ENCODE results near the gene CASP2. TPM values are rescaled to one million over a fixed set of nuclear protein-coding genes. Genes with fewer than 3 reads are reported as not detected.
"Not testable (repeated sequence)": the region's sequence is repeated elsewhere in the genome, so short reads cannot be mapped to it uniquely, and the experiment has no call there.

The CASP2 gene
- total RNA-seq, 3 donors from 2014 or later = 11.7 to 24.9 (median 22.8) TPM

- H3K4me3 ChIP-seq = peak within 1 kb of the TSS; percentile 70 to 87 (median 83)
- peak within 1 kb of the TSS; percentile 81 to 92 for H3K27ac ChIP-seq
- no peaks in the 10 kb centered on the region for H3K36me3 ChIP-seq
- H3K4me1 ChIP-seq = peaks cover 0 to 9% of the 10 kb centered on the region in 2 donors
- peak; percentile 65 to 84 for DNase-seq (ENCODE audit: low spot score in 2 of 2)
- H3K9me3 ChIP-seq = no peaks in the 10 kb centered on the region
- intact Hi-C loops (cut with DNase I; ENCODE audit: low total_unique reads) = no loop called here
- no peaks in the 10 kb centered on the region for H3K27me3 ChIP-seq
- TF ChIP-seq CTCF (IDR thresholded peaks at IDR 0.05) (peak in 1 of 3 donors; percentile 6), POLR2AphosphoS5 (IDR thresholded peaks at IDR 0.05) (peak; percentile 54 to 80 (median 58)), POLR2A (IDR thresholded peaks at IDR 0.05) (peak; percentile 68)
These were observed 24.6 kb upstream of the CASP2 start, which contains the start of gene GSTK1 for GRCh38 chr7:143263266-143264195. Gene GSTK1 (plus strand): TSS chr7:143263441. CDS start chr7:143263514, 73 bp downstream.

- H3K4me1 ChIP-seq; H3K27me3 ChIP-seq; H3K9me3 ChIP-seq; H3K36me3 ChIP-seq; DNase-seq (ENCODE audit: low spot score in 2 of 2); intact Hi-C loops (cut with DNase I; ENCODE audit: low total_unique reads): not testable (repeated sequence)
- peak overlapping the region; percentile 70 to 87 (median 83) for H3K4me3 ChIP-seq
- H3K27ac ChIP-seq = peak overlapping the region; percentile 81 to 92
These were observed 24.0 kb upstream of the CASP2 start for GRCh38 chr7:143264196-143264568.

DNA sequence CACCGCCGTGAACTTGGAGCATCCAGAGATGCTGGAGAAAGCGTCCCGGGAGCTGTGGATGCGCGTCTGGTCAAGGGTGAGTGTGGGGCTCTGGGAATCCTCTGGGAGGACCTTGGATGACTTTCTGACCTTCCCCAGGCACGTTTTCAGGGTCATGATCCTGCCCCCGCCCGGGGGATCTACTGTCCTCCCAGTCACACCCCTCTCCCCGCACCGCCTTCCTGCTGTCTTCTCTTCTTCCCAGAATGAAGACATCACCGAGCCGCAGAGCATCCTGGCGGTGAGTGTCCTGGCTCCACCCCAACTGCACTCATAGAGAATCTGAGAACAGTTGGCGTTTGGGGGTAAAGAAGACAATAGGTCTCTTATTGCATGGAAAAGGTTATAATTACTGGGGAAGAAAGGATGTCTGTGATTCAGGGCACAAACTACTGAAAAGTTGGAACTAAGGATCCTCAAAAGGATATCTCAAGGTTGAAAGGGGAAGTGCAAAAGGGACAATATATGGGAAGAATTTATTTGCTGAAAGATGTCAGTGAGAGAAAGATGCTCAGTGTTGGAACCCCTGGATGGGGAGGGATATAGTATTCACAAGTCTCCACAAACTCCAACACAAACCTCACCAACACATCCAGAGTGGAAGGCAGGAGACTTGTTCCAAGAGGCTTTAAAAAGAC is 23.0 kb upstream of the CASP2 start:
- no peaks in the 10 kb centered on the region for H3K27me3 ChIP-seq
- TF ChIP-seq POLR2A (IDR thresholded peaks at IDR 0.05) (no peak), CTCF (IDR thresholded peaks at IDR 0.05) (no peak), POLR2AphosphoS5 (IDR thresholded peaks at IDR 0.05) (no peak)
- H3K27ac ChIP-seq = peak overlapping the region; percentile 81 to 92
- DNase-seq (ENCODE audit: low spot score in 2 of 2) = no peak
- H3K4me1 ChIP-seq = peaks cover 0 to 9% of the 10 kb centered on the region in 2 donors
- no peaks in the 10 kb centered on the region for H3K36me3 ChIP-seq
- no peaks in the 10 kb centered on the region for H3K9me3 ChIP-seq
- intact Hi-C loops (cut with DNase I; ENCODE audit: low total_unique reads) = no loop called here
- H3K4me3 ChIP-seq = peak overlapping the region in 1 of 3 donors; percentile 83

- Histone ChIP-seq H3K4me3 (no peak overlapping the region), H3K9me3 (no peaks in the 10 kb centered on the region), H3K36me3 (no peaks in the 10 kb centered on the region), H3K27me3 (no peaks in the 10 kb centered on the region), H3K27ac (peak overlapping the region in 1 of 2 donors; percentile 40), H3K4me1 (peaks cover 0 to 8% of the 10 kb centered on the region in 2 donors)
- TF ChIP-seq CTCF (IDR thresholded peaks at IDR 0.05) = no peak
- TF ChIP-seq POLR2AphosphoS5 (IDR thresholded peaks at IDR 0.05) = no peak
- TF ChIP-seq POLR2A (IDR thresholded peaks at IDR 0.05) = no peak
- DNase-seq (ENCODE audit: low spot score in 2 of 2) = no peak
- intact Hi-C loops (cut with DNase I; ENCODE audit: low total_unique reads) = no loop called here
These were observed 18.9 kb upstream of the CASP2 start for GRCh38 chr7:143269251-143269650.

DNA sequence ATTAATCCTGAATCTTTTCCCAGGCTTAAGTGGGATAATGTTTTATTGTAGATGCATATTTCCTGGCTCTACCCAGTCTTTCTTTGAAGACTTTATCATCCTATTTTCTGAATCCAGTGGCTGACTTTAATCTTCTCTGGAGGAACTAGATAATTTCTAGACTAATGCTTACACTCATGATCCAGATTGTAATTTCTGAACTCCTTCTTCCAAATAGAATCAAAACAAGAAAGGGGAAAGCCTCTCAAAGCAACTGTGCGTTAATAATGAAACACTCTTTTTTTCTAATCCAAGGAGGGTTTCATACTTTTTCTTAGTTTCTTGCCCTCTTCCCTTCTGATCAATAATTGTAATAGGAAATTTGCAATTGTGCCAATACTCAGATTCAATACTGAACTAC is 16.9 kb upstream of the CASP2 start:
- H3K27me3 ChIP-seq = no peaks in the 10 kb centered on the region

More for the DNA sequence above, 16.9 kb upstream of the CASP2 start:
- TF ChIP-seq POLR2A (IDR thresholded peaks at IDR 0.05) (no peak), POLR2AphosphoS5 (IDR thresholded peaks at IDR 0.05) (no peak), CTCF (IDR thresholded peaks at IDR 0.05) (no peak)
- H3K4me3 ChIP-seq = no peak overlapping the region
- H3K27ac ChIP-seq = no peak overlapping the region
- no peaks in the 10 kb centered on the region for H3K4me1 ChIP-seq
- no peaks in the 10 kb centered on the region for H3K36me3 ChIP-seq
- no peaks in the 10 kb centered on the region for H3K9me3 ChIP-seq
- intact Hi-C loops (cut with DNase I; ENCODE audit: low total_unique reads) = no loop called here
- DNase-seq (ENCODE audit: low spot score in 2 of 2) = no peak

Data from breast epithelium (tissue), 4 donors.